ENCODE results near the gene AOC3.

- TF ChIP-seq, protein P1, sequence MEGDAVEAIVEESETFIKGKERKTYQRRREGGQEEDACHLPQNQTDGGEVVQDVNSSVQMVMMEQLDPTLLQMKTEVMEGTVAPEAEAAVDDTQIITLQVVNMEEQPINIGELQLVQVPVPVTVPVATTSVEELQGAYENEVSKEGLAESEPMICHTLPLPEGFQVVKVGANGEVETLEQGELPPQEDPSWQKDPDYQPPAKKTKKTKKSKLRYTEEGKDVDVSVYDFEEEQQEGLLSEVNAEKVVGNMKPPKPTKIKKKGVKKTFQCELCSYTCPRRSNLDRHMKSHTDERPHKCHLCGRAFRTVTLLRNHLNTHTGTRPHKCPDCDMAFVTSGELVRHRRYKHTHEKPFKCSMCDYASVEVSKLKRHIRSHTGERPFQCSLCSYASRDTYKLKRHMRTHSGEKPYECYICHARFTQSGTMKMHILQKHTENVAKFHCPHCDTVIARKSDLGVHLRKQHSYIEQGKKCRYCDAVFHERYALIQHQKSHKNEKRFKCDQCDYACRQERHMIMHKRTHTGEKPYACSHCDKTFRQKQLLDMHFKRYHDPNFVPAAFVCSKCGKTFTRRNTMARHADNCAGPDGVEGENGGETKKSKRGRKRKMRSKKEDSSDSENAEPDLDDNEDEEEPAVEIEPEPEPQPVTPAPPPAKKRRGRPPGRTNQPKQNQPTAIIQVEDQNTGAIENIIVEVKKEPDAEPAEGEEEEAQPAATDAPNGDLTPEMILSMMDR (conservative IDR thresholded peaks at IDR 0.05; ENCODE audit: low read length): no peak
- TF ChIP-seq EZH2phosphoT487 (IDR thresholded peaks at IDR 0.05; ENCODE audit: borderline replicate concordance): no peak
Measured at GRCh38 chr17:42852351-42852750, 1.4 kb downstream of the AOC3 start.
